K562 (cell line): ENCODE results near the gene GIGYF2. TPM values are rescaled to one million over a fixed set of nuclear protein-coding genes. Genes with fewer than 3 reads are reported as not detected.

Source experiments
- ATAC-seq: fragments of 200-7000 bp; cut with Tn5 transposase; 3 replicates; pipeline ENCODE4 v1.9.1; 2020; ENCODE audit warnings: moderate library complexity
- BruUV-seq: library from RNA; stranded (reverse); fragments of 400-500 nt; replicated peaks from 2 replicates; lab custom pipeline; 2021; lab: Mats Ljungman, UMichigan
- CTCF ChIA-PET: fragments of 300-600 bp; formaldehyde crosslinking; extraction: SDS; loops from one replicate; lab custom pipeline; 2021; ENCODE audit warnings: low intra/inter-chr PET ratio; lab: Yijun Ruan, JAX
- POLR2A ChIA-PET: fragments of 300-600, 350-650 bp; sonication (Branson Sonifier 250); formaldehyde crosslinking; extraction: SDS; loops from one replicate; lab custom pipeline; 2021; ENCODE audit warnings: antibody characterized with exemption, inconsistent platforms; lab: Yijun Ruan, JAX
- DNase-seq, 4 experiments: peaks; one replicate each; pipeline versions ENCODE4 v3.0.0 to v3.0.0-alpha.2; 2011 to 2018; ENCODE audit warnings: low spot score in 3 of 4, mixed read lengths in 3 of 4; ENCODE audit errors: extremely low read depth in 1 of 4
- FAIRE-seq: peaks from 2 replicates; lab custom pipeline; 2011; peaks lifted over from hg19 to GRCh38; lab: Jason Lieb, UNC
- H2AFZ ChIP-seq: 2 replicates; pipeline ENCODE4 v1.6.0; 2011; ENCODE audit warnings: low read depth, low read length, control low read depth, inconsistent platforms
- H3K27ac ChIP-seq: fragments of 200-600 bp; 3 replicates; pipeline ENCODE4 v1.8.0; 2011; ENCODE audit warnings: low read depth, mild to moderate bottlenecking, control low read depth, inconsistent platforms, low read length, moderate library complexity, mixed read lengths; ENCODE audit errors: extremely low read depth
- H3K27me3 ChIP-seq, 2 experiments: fragments of 300-600 bp in 1 of 2; 2 replicates in 1 of 2; 3 replicates in 1 of 2; pipeline versions ENCODE4 v1.6.0 to v1.8.0; 2011; ENCODE audit warnings: inconsistent platforms in 2 of 2, low read length in 2 of 2, mild to moderate bottlenecking in 1 of 2, mixed read lengths in 1 of 2, moderate library complexity in 1 of 2; ENCODE audit not compliant: control insufficient read depth in 2 of 2, insufficient read depth in 2 of 2
- H3K36me3 ChIP-seq: fragments of 300-600 bp; 3 replicates; pipeline ENCODE4 v1.8.0; 2011; ENCODE audit warnings: mild to moderate bottlenecking, low read length, inconsistent platforms; ENCODE audit not compliant: control insufficient read depth, insufficient read depth
- H3K4me1 ChIP-seq, 2 experiments: fragments of 200-600 bp in 1 of 2; replicated peaks in 1 of 2; 2 replicates in 1 of 2; 3 replicates in 1 of 2; pipeline versions ENCODE4 v1.5.1 to v1.8.0; 2011; ENCODE audit warnings: inconsistent platforms in 2 of 2, low read length in 2 of 2, mild to moderate bottlenecking in 1 of 2, mixed read lengths in 1 of 2, moderate library complexity in 1 of 2; ENCODE audit not compliant: control insufficient read depth in 2 of 2, insufficient read depth in 2 of 2
- H3K4me2 ChIP-seq: 2 replicates; pipeline ENCODE4 v1.6.1; 2011; ENCODE audit warnings: low read length, control low read depth, inconsistent platforms, mixed read lengths; ENCODE audit not compliant: insufficient read depth
- H3K4me3 ChIP-seq: fragments of 200-600 bp; sonication (generic), shearing (Covaris generic); 2 replicates; pipeline ENCODE4 v1.5.1; 2016; ENCODE audit warnings: control low read depth, inconsistent platforms
- H3K79me2 ChIP-seq: fragments of 200-600 bp; 3 replicates; pipeline ENCODE4 v1.8.0; 2011; ENCODE audit warnings: low read length, inconsistent platforms; ENCODE audit not compliant: control insufficient read depth, insufficient read depth
- H3K9ac ChIP-seq, 2 experiments: 2 replicates each; pipeline versions ENCODE4 v1.6.0 to v1.6.1; 2011; ENCODE audit warnings: low read depth in 2 of 2, low read length in 2 of 2, control low read depth in 1 of 2, inconsistent platforms in 1 of 2, mild to moderate bottlenecking in 1 of 2, mixed read lengths in 1 of 2; ENCODE audit not compliant: insufficient read depth in 1 of 2
- H3K9me1 ChIP-seq: one replicate; pipeline ENCODE4 v1.6.0; 2011; ENCODE audit warnings: inconsistent platforms, mild to moderate bottlenecking, low read length, moderate library complexity; ENCODE audit not compliant: control insufficient read depth, insufficient read depth
- H3K9me3 ChIP-seq: replicated peaks from 2 replicates; pipeline ENCODE4 v1.5.1; 2011; ENCODE audit warnings: low read depth, low read length, inconsistent platforms; ENCODE audit not compliant: control insufficient read depth, insufficient read depth
- H4K20me1 ChIP-seq: replicated peaks from 2 replicates; pipeline ENCODE4 v1.6.1; 2011; ENCODE audit warnings: low read length, inconsistent platforms, mixed read lengths; ENCODE audit not compliant: control insufficient read depth, insufficient read depth
- CBFA2T3 ChIP-seq: fragments of 450-650 bp; IDR thresholded peaks from 2 replicates; pipeline ENCODE4 v1.6.1; 2017
- CTCF ChIP-seq, 3 experiments: IDR thresholded peaks in 2 of 3; conservative IDR thresholded peaks in 1 of 3; 2 replicates each; pipeline ENCODE4 v1.5.1; 2011 to 2012; ENCODE audit warnings: low read length in 3 of 3, mild to moderate bottlenecking in 3 of 3, control low read depth in 2 of 3, improper control_type of control experiment in 1 of 3, inconsistent platforms in 1 of 3, low read depth in 1 of 3, mixed read lengths in 1 of 3, moderate library complexity in 1 of 3; ENCODE audit not compliant: insufficient read depth in 2 of 3
- DLX4 ChIP-seq: fragments of 250-450 bp; sonication (Bioruptor Pico); IDR thresholded peaks from 2 replicates; pipeline ENCODE4 v1.6.1; 2021; ENCODE audit warnings: mild to moderate bottlenecking
- HOXB6 ChIP-seq: fragments of 250-450 bp; sonication (Bioruptor Pico); IDR thresholded peaks from 2 replicates; pipeline ENCODE4 v1.5.1; 2022; ENCODE audit warnings: mild to moderate bottlenecking, borderline replicate concordance
- RAD21 ChIP-seq, 2 experiments: fragments of 250-450 bp in 1 of 2; fragments of 450-650 bp in 1 of 2; sonication (Bioruptor Pico) in 1 of 2; formaldehyde crosslinking in 1 of 2; IDR thresholded peaks in 1 of 2; conservative IDR thresholded peaks in 1 of 2; 2 replicates each; pipeline versions ENCODE4 v1.4.0 to v1.8.0; 2020 to 2022; ENCODE audit warnings: mild to moderate bottlenecking in 2 of 2, moderate library complexity in 1 of 2
- REST ChIP-seq, 2 experiments: fragments of 450-650 bp; formaldehyde crosslinking in 1 of 2; IDR thresholded peaks; 2 replicates each; pipeline versions ENCODE4 v1.4.0 to v1.6.1; 2014 to 2020; ENCODE audit warnings: mild to moderate bottlenecking in 2 of 2, borderline replicate concordance in 1 of 2, low read depth in 1 of 2
- SMC3 ChIP-seq: conservative IDR thresholded peaks from 2 replicates; pipeline ENCODE4 v1.6.1; 2011; ENCODE audit warnings: low read depth, low read length, improper control_type of control experiment; ENCODE audit not compliant: insufficient read depth
- YY1 ChIP-seq, 3 experiments: IDR thresholded peaks; 2 replicates each; pipeline ENCODE4 v1.6.1; 2011; ENCODE audit warnings: low read length in 2 of 3, mild to moderate bottlenecking in 2 of 3, moderate library complexity in 2 of 3, borderline replicate concordance in 1 of 3, control low read depth in 1 of 3, low read depth in 1 of 3; ENCODE audit not compliant: insufficient read depth in 3 of 3, insufficient replicate concordance in 2 of 3, control insufficient read depth in 1 of 3, insufficient read length in 1 of 3; ENCODE audit errors: extremely low read depth in 1 of 3
- WGBS: fragments of 100-300 bp; shearing (Covaris generic); methylation state at CpG from one replicate; pipeline ENCODE4 v1.1.6; 2016; ENCODE audit warnings: low coverage, mixed read lengths; ENCODE audit not compliant: insufficient coverage; ENCODE audit errors: missing lambda C conversion rate; 5-methylcytosine and 5-hydroxymethylcytosine counted together
- in situ Hi-C: fragments of 300-500 bp; cut with MboI; formaldehyde crosslinking; loops from 4 replicates; pipeline ENCODE4 v1.15.0; 2018; ENCODE audit warnings: inconsistent platforms, mixed read lengths
- intact Hi-C: fragments of 100-400 bp; cut with micrococcal nuclease; formaldehyde crosslinking; loops from 2 replicates; pipeline ENCODE4 v1.14.2; 2022
- polyA plus RNA-seq, 8 experiments: library from polyadenylated mRNA; depleted of rRNA in 4 of 8; stranded (reverse) in 5 of 8; unstranded in 3 of 8; fragments of >200 nt; fragmentation: Nextera tagmentation in 2 of 8; fragmentation: Illumina TruSeq in 1 of 8; extraction: Ambion mirVana in 2 of 8; extraction: Trizol in 1 of 8; gene quantifications; 2 replicates each; pipeline versions ENCODE4 v1.2.1 to v1.2.3, GENCODE V29; 2011 to 2014; ENCODE audit warnings: inconsistent platforms in 1 of 8, missing spikeins in 1 of 8
- total RNA-seq, 7 experiments: library from RNA; depleted of rRNA in 6 of 7; stranded (reverse); fragments of >200 nt in 6 of 7; fragmentation: Illumina TruSeq in 2 of 7; extraction: Trizol in 2 of 7; gene quantifications; 2 replicates each; pipeline versions ENCODE4 v1.2.1 to v1.2.3, GENCODE V29; 2011 to 2021; ENCODE audit warnings: low replicate concordance in 1 of 7

The GIGYF2 gene
- total and polyA plus RNA-seq, 9 of the 15 experiments (the other 6 are each of a cell fraction or from before 2014, with no cell fraction given), result 12.7 to 52.7 (median 34.9) TPM

GRCh38 chr2:232668805-232669444, 28.2 kb upstream of the GIGYF2 start:
- H3K27ac ChIP-seq, result no peak overlapping the region
- no peaks in the 10 kb centered on the region; a peak in 2 of 5 replicates for H3K4me1 ChIP-seq
- H3K9me3 ChIP-seq, result no peaks in the 10 kb centered on the region
- DNase-seq (peak in 2 of 4 experiments; percentile 19 to 26), ATAC-seq (peak; percentile 78; the same call in 2 of the 3 replicates), FAIRE-seq (no peak)
- no peaks in the 10 kb centered on the region for H4K20me1 ChIP-seq
- POLR2A ChIA-PET, result interaction anchor here (0.9 kb wide), 1 partner anchor 23 kb away, joined by 3 read pairs; no protein-coding TSS in a partner anchor
- in situ Hi-C loops, result no loop called here
- CTCF ChIA-PET, result interaction anchor here (2.2 kb wide), 1 partner anchor 63 kb away, joined by 12 read pairs; no protein-coding TSS in a partner anchor
- H3K79me2 ChIP-seq, result no peaks in the 10 kb centered on the region
- 25% methylated on average over 17 of the region's 17 CpGs for WGBS
- no TSS peak for BruUV-seq
- H2AFZ ChIP-seq, result peak overlapping the region; percentile 25; the same call in 1 of the 2 replicates
- no peak overlapping the region for H3K4me2 ChIP-seq
- H3K27me3 ChIP-seq, result peaks cover 0 to 13% of the 10 kb centered on the region in 2 experiments; a peak in 3 of 5 replicates
- no peak overlapping the region for H3K9ac ChIP-seq
- no peaks in the 10 kb centered on the region for H3K9me1 ChIP-seq
- no peak overlapping the region for H3K4me3 ChIP-seq
- intact Hi-C loops, result loop anchor here (1.0 kb wide), 1 partner anchor 63 kb away; no protein-coding TSS in a partner anchor
- H3K36me3 ChIP-seq, result no peaks in the 10 kb centered on the region
- peak; percentile 23 to 48; a peak in 3 of 4 replicates for TF ChIP-seq RAD21 (CRISPR knock-in tag; conservative IDR thresholded peaks at IDR 0.05 in 1 of 2, IDR thresholded peaks at IDR 0.05 in 1 of 2)
- TF ChIP-seq HOXB6 (CRISPR knock-in tag), result no peak
- TF ChIP-seq DLX4, result no peak
- TF ChIP-seq YY1 (IDR thresholded peaks at IDR 0.05; ENCODE audit: borderline replicate concordance in 1 of 3, control insufficient read depth in 1 of 3, extremely low read depth in 1 of 3, insufficient read depth in 3 of 3, insufficient read length in 1 of 3, insufficient replicate concordance in 2 of 3, low read depth in 1 of 3, low read length in 2 of 3), result peak in 1 of 3 experiments; percentile 25
- 0 out of 2 replicates have a peak, but pooled peaks have one; percentile 12 for TF ChIP-seq SMC3
- no peak for TF ChIP-seq CBFA2T3
- peak; percentile 46 to 65 (median 61) for TF ChIP-seq CTCF (IDR thresholded peaks at IDR 0.05 in 2 of 3, conservative IDR thresholded peaks at IDR 0.05 in 1 of 3; ENCODE audit: insufficient read depth in 2 of 3, low read depth in 1 of 3, low read length in 3 of 3)
- TF ChIP-seq REST (IDR thresholded peaks at IDR 0.05; ENCODE audit: borderline replicate concordance), result peak; percentile 22; the same call in 1 of the 2 replicates
- no peak for TF ChIP-seq REST (CRISPR knock-in tag; IDR thresholded peaks at IDR 0.05; ENCODE audit: low read depth)
